Panc1 (cell line): Measurements from ENCODE around the gene PARP11.

Experiments used
- POLR2AphosphoS5 ChIP-seq: IDR thresholded peaks from 2 replicates; pipeline ENCODE4 v1.6.1; 2012; ENCODE audit warnings: mild to moderate bottlenecking, low read depth, low read length, moderate library complexity
- SIN3A ChIP-seq: IDR thresholded peaks from 2 replicates; pipeline ENCODE4 v1.6.1; 2012; ENCODE audit warnings: low read depth, mild to moderate bottlenecking, low read length, moderate library complexity, borderline replicate concordance; ENCODE audit not compliant: insufficient read depth
- TCF7L2 ChIP-seq: IDR thresholded peaks from 2 replicates; pipeline ENCODE4 v1.6.1; 2011; ENCODE audit warnings: mild to moderate bottlenecking, low read depth, low read length, inconsistent platforms
- TF ChIP-seq, protein P1 (sequence below): fragments of 450-650 bp; IDR thresholded peaks from 2 replicates; pipeline ENCODE4 v1.5.1; 2017; ENCODE audit warnings: mild to moderate bottlenecking
- TF ChIP-seq, protein P2 (sequence below), 2 experiments: IDR thresholded peaks; 2 replicates each; pipeline ENCODE4 v1.6.1; 2011 to 2012; ENCODE audit warnings: low read depth in 2 of 2, control low read depth in 1 of 2, low read length in 1 of 2, mild to moderate bottlenecking in 1 of 2, moderate library complexity in 1 of 2; ENCODE audit not compliant: insufficient read depth in 1 of 2

DNA sequence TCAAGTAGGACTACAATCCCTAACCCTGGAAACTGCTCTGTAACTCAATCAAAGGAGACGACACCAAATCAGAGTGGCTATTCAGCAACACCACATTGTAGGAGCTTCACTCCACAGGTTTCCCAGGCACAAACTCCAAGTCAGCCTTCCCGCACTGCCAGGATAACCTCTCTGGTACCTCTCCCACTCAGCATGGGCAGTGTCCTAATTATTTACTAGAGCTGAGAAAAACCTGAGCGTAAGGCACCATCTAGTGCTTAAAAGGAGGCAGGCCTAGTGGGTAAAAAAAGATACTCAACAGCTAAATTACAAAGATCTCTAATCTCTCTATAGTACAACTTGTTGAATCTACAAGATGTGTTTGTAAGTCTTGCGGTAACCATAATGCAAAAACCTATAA lies 36.1 kb downstream of the PARP11 start:
- TF ChIP-seq, protein P1, sequence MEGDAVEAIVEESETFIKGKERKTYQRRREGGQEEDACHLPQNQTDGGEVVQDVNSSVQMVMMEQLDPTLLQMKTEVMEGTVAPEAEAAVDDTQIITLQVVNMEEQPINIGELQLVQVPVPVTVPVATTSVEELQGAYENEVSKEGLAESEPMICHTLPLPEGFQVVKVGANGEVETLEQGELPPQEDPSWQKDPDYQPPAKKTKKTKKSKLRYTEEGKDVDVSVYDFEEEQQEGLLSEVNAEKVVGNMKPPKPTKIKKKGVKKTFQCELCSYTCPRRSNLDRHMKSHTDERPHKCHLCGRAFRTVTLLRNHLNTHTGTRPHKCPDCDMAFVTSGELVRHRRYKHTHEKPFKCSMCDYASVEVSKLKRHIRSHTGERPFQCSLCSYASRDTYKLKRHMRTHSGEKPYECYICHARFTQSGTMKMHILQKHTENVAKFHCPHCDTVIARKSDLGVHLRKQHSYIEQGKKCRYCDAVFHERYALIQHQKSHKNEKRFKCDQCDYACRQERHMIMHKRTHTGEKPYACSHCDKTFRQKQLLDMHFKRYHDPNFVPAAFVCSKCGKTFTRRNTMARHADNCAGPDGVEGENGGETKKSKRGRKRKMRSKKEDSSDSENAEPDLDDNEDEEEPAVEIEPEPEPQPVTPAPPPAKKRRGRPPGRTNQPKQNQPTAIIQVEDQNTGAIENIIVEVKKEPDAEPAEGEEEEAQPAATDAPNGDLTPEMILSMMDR: no peak
- TF ChIP-seq TCF7L2: no peak
- TF ChIP-seq, protein P2, sequence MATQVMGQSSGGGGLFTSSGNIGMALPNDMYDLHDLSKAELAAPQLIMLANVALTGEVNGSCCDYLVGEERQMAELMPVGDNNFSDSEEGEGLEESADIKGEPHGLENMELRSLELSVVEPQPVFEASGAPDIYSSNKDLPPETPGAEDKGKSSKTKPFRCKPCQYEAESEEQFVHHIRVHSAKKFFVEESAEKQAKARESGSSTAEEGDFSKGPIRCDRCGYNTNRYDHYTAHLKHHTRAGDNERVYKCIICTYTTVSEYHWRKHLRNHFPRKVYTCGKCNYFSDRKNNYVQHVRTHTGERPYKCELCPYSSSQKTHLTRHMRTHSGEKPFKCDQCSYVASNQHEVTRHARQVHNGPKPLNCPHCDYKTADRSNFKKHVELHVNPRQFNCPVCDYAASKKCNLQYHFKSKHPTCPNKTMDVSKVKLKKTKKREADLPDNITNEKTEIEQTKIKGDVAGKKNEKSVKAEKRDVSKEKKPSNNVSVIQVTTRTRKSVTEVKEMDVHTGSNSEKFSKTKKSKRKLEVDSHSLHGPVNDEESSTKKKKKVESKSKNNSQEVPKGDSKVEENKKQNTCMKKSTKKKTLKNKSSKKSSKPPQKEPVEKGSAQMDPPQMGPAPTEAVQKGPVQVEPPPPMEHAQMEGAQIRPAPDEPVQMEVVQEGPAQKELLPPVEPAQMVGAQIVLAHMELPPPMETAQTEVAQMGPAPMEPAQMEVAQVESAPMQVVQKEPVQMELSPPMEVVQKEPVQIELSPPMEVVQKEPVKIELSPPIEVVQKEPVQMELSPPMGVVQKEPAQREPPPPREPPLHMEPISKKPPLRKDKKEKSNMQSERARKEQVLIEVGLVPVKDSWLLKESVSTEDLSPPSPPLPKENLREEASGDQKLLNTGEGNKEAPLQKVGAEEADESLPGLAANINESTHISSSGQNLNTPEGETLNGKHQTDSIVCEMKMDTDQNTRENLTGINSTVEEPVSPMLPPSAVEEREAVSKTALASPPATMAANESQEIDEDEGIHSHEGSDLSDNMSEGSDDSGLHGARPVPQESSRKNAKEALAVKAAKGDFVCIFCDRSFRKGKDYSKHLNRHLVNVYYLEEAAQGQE (IDR thresholded peaks at IDR 0.05; ENCODE audit: insufficient read depth in 1 of 2, low read depth in 2 of 2, low read length in 1 of 2): no peak
- TF ChIP-seq POLR2AphosphoS5: no peak
- no peak for TF ChIP-seq SIN3A
